Activated naive CD4-positive, alpha-beta T cell treated with anti-CD3 and anti-CD28 coated beads for 36 hours (primary cell): ENCODE measurements around the gene SOX6. TPM values are rescaled to one million over a fixed set of nuclear protein-coding genes. Genes with fewer than 3 reads are reported as not detected.

Experiments used
- CTCF ChIA-PET: fragments of 350-600 bp; sonication (Branson Sonifier 250); formaldehyde crosslinking; loops from one replicate; lab custom pipeline; 2021; ENCODE audit warnings: antibody characterized with exemption; lab: Charles Lee
- DNase-seq: peaks from one replicate; pipeline ENCODE4 v3.0.0-alpha.2; 2020
- H3K27ac Mint-ChIP-seq: one replicate; pipeline ENCODE4 v1.8.0; 2021; ENCODE audit warnings: mild to moderate bottlenecking, mixed read lengths
- H3K27me3 Mint-ChIP-seq: one replicate; pipeline ENCODE4 v1.8.0; 2021; ENCODE audit warnings: low read depth, mixed read lengths
- H3K36me3 Mint-ChIP-seq: one replicate; pipeline ENCODE4 v1.8.0; 2021; ENCODE audit warnings: low read depth, mixed read lengths
- H3K4me1 Mint-ChIP-seq: one replicate; pipeline ENCODE4 v1.8.0; 2021; ENCODE audit warnings: low read depth, mixed read lengths
- H3K4me3 Mint-ChIP-seq: one replicate; pipeline ENCODE4 v1.8.0; 2021; ENCODE audit warnings: mild to moderate bottlenecking, moderate library complexity, mixed read lengths
- H3K9me3 Mint-ChIP-seq: one replicate; pipeline ENCODE4 v1.8.0; 2021; ENCODE audit warnings: mixed read lengths
- intact Hi-C: fragments of 100-400 bp; cut with micrococcal nuclease; formaldehyde crosslinking; loops from one replicate; pipeline ENCODE4 v1.15.1; 2023
- total RNA-seq, 2 experiments: library from RNA; stranded (reverse); gene quantifications; one replicate each; pipeline ENCODE4 v1.2.3, GENCODE V29; 2021

SOX6 gene
- total RNA-seq, 2 experiments from 2014 or later: not detected

GRCh38 chr11:16114978-16115871, 241.1 kb downstream of the SOX6 start:
- CTCF ChIA-PET: no interaction called here
- Mint-ChIP-seq H3K36me3 (no peaks in the 10 kb centered on the region), H3K27ac (no peak overlapping the region), H3K4me3 (no peak overlapping the region), H3K27me3 (no peaks in the 10 kb centered on the region), H3K4me1 (no peaks in the 10 kb centered on the region), H3K9me3 (no peaks in the 10 kb centered on the region)
- no peak for DNase-seq
- intact Hi-C loops: no loop called here

- Mint-ChIP-seq H3K4me3 (no peak overlapping the region), H3K4me1 (no peaks in the 10 kb centered on the region), H3K36me3 (no peaks in the 10 kb centered on the region), H3K27ac (no peak overlapping the region), H3K9me3 (no peaks in the 10 kb centered on the region), H3K27me3 (no peaks in the 10 kb centered on the region)
- CTCF ChIA-PET: interaction anchor here (0.6 kb wide), 1 partner anchor 520 kb away, joined by 4 read pairs; no protein-coding TSS in a partner anchor
- no peak for DNase-seq
- intact Hi-C loops: no loop called here
These were observed 241.9 kb downstream of the SOX6 start for GRCh38 chr11:16114431-16114830.

- Mint-ChIP-seq H3K4me1 (no peaks in the 10 kb centered on the region), H3K27ac (no peak overlapping the region), H3K4me3 (no peak overlapping the region), H3K9me3 (no peaks in the 10 kb centered on the region), H3K27me3 (no peaks in the 10 kb centered on the region), H3K36me3 (no peaks in the 10 kb centered on the region)
- intact Hi-C loops: no loop called here
- CTCF ChIA-PET: interaction anchor here (0.6 kb wide), 1 partner anchor 41 kb away, joined by 4 read pairs; no protein-coding TSS in a partner anchor
- DNase-seq: no peak
These were observed 244.7 kb downstream of the SOX6 start for GRCh38 chr11:16111690-16112089.

GRCh38 chr11:16110886-16111285, 245.5 kb downstream of the SOX6 start:
- no peaks in the 10 kb centered on the region for H3K27me3 Mint-ChIP-seq
- no peaks in the 10 kb centered on the region for H3K4me1 Mint-ChIP-seq
- CTCF ChIA-PET: no interaction called here
- no peak overlapping the region for H3K4me3 Mint-ChIP-seq
- no peaks in the 10 kb centered on the region for H3K36me3 Mint-ChIP-seq
- no peak for DNase-seq
- H3K9me3 Mint-ChIP-seq: no peaks in the 10 kb centered on the region
- H3K27ac Mint-ChIP-seq: no peak overlapping the region
- intact Hi-C loops: no loop called here

GRCh38 chr11:16099343-16099900, 256.9 kb downstream of the SOX6 start:
- no peaks in the 10 kb centered on the region for H3K36me3 Mint-ChIP-seq
- H3K9me3 Mint-ChIP-seq: peaks cover 4% of the 10 kb centered on the region
- CTCF ChIA-PET: interaction anchor here (0.6 kb wide), 2 partner anchors 34 to 110 kb away, joined by 3 to 4 read pairs; no protein-coding TSS in a partner anchor
- no peaks in the 10 kb centered on the region for H3K27me3 Mint-ChIP-seq
- H3K27ac Mint-ChIP-seq: no peak overlapping the region
- no peaks in the 10 kb centered on the region for H3K4me1 Mint-ChIP-seq
- intact Hi-C loops: no loop called here
- DNase-seq: no peak
- no peak overlapping the region for H3K4me3 Mint-ChIP-seq

GRCh38 chr11:16098526-16099205, 257.7 kb downstream of the SOX6 start:
- Mint-ChIP-seq H3K36me3 (no peaks in the 10 kb centered on the region), H3K27ac (no peak overlapping the region), H3K9me3 (peaks cover 5% of the 10 kb centered on the region), H3K4me3 (no peak overlapping the region), H3K27me3 (no peaks in the 10 kb centered on the region), H3K4me1 (no peaks in the 10 kb centered on the region)
- CTCF ChIA-PET: no interaction called here
- DNase-seq: no peak
- intact Hi-C loops: no loop called here

GRCh38 chr11:16097543-16097942, 258.8 kb downstream of the SOX6 start:
- H3K36me3 Mint-ChIP-seq: no peaks in the 10 kb centered on the region
- CTCF ChIA-PET: interaction anchor here (1.0 kb wide), 1 partner anchor 14 kb away, joined by 3 read pairs; no protein-coding TSS in a partner anchor
- H3K4me1 Mint-ChIP-seq: no peaks in the 10 kb centered on the region
- H3K27ac Mint-ChIP-seq: no peak overlapping the region
- no peak for DNase-seq
- H3K4me3 Mint-ChIP-seq: no peak overlapping the region
- intact Hi-C loops: no loop called here
- no peaks in the 10 kb centered on the region for H3K27me3 Mint-ChIP-seq
- H3K9me3 Mint-ChIP-seq: peaks cover 5% of the 10 kb centered on the region

- no peaks in the 10 kb centered on the region for H3K4me1 Mint-ChIP-seq
- CTCF ChIA-PET: no interaction called here
- peaks cover 5% of the 10 kb centered on the region for H3K9me3 Mint-ChIP-seq
- no peak overlapping the region for H3K4me3 Mint-ChIP-seq
- no peak for DNase-seq
- intact Hi-C loops: no loop called here
- H3K27ac Mint-ChIP-seq: no peak overlapping the region
- H3K36me3 Mint-ChIP-seq: no peaks in the 10 kb centered on the region
- no peaks in the 10 kb centered on the region for H3K27me3 Mint-ChIP-seq
These were observed 260.0 kb downstream of the SOX6 start for GRCh38 chr11:16096336-16096735.

- CTCF ChIA-PET: no interaction called here
- intact Hi-C loops: no loop called here
- H3K27ac Mint-ChIP-seq: no peak overlapping the region
- H3K36me3 Mint-ChIP-seq: no peaks in the 10 kb centered on the region
- no peak overlapping the region for H3K4me3 Mint-ChIP-seq
- H3K27me3 Mint-ChIP-seq: no peaks in the 10 kb centered on the region
- no peaks in the 10 kb centered on the region for H3K4me1 Mint-ChIP-seq
- no peak for DNase-seq
- peaks cover 7% of the 10 kb centered on the region for H3K9me3 Mint-ChIP-seq
These were observed 260.6 kb downstream of the SOX6 start for GRCh38 chr11:16095756-16096155.

GRCh38 chr11:16093889-16094653, 262.3 kb downstream of the SOX6 start:
- Mint-ChIP-seq H3K9me3 (peaks cover 4% of the 10 kb centered on the region), H3K36me3 (no peaks in the 10 kb centered on the region), H3K27ac (no peak overlapping the region), H3K4me1 (no peaks in the 10 kb centered on the region), H3K4me3 (no peak overlapping the region), H3K27me3 (no peaks in the 10 kb centered on the region)
- DNase-seq: no peak
- intact Hi-C loops: no loop called here
- CTCF ChIA-PET: no interaction called here

GRCh38 chr11:16091862-16092261, 264.5 kb downstream of the SOX6 start:
- no peak overlapping the region for H3K4me3 Mint-ChIP-seq
- no peaks in the 10 kb centered on the region for H3K36me3 Mint-ChIP-seq
- H3K9me3 Mint-ChIP-seq: peaks cover 4% of the 10 kb centered on the region
- no peak for DNase-seq
- CTCF ChIA-PET: interaction anchor here (0.6 kb wide), 1 partner anchor 164 kb away, joined by 3 read pairs; no protein-coding TSS in a partner anchor
- no peaks in the 10 kb centered on the region for H3K27me3 Mint-ChIP-seq
- H3K4me1 Mint-ChIP-seq: no peaks in the 10 kb centered on the region
- intact Hi-C loops: no loop called here
- H3K27ac Mint-ChIP-seq: no peak overlapping the region

- intact Hi-C loops: no loop called here
- DNase-seq: no peak
- no peaks in the 10 kb centered on the region for H3K4me1 Mint-ChIP-seq
These were observed 266.9 kb downstream of the SOX6 start for GRCh38 chr11:16089481-16089880.

More at GRCh38 chr11:16089481-16089880, 266.9 kb downstream of the SOX6 start:
- Mint-ChIP-seq H3K36me3 (no peaks in the 10 kb centered on the region), H3K4me3 (no peak overlapping the region), H3K27ac (no peak overlapping the region), H3K27me3 (no peaks in the 10 kb centered on the region), H3K9me3 (peaks cover 4% of the 10 kb centered on the region)
- CTCF ChIA-PET: no interaction called here
